Fibroblast of villous mesenchyme (primary cell): ENCODE measurements around the gene PSMC5. TPM values are rescaled to one million over a fixed set of nuclear protein-coding genes. Genes with fewer than 3 reads are reported as not detected.

Experiments used
- DNase-seq: peaks from one replicate; pipeline ENCODE4 v3.0.0-alpha.2; 2010; ENCODE audit warnings: low read depth
- H3K4me3 ChIP-seq: 2 replicates; pipeline ENCODE4 v1.5.1; 2011; ENCODE audit warnings: low read depth, mild to moderate bottlenecking, low read length
- total RNA-seq: library from RNA; depleted of rRNA; stranded (reverse); fragments of >200 nt; gene quantifications from 2 replicates; pipeline ENCODE4 v1.2.3, GENCODE V29; 2012
- TF ChIP-seq, protein P1 (sequence below): IDR thresholded peaks from 2 replicates; pipeline ENCODE4 v1.5.1; 2012; ENCODE audit warnings: low read depth, mild to moderate bottlenecking, low read length; ENCODE audit not compliant: insufficient read depth

The PSMC5 gene
- total RNA-seq, 1 donor, result 42.7 TPM

DNA sequence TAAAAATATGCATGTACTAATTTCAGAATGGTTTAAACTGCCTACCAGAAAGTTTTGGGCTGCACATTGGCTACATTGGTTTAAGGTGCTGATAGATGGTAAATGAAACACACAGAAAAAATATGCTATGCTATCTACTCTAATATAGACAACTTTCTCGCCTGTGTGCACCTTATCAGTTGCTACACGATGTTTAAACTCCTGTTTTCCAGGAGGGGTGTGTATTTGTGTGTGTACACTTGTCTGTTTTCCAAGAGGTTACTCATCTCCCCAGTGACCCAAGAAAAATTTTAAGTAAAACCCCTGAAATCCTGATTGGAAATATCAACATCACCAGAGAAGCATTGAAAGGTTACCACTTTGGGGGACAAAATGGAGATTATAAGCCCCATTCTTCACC lies 21.6 kb upstream of the PSMC5 start:
- no peak for DNase-seq
- TF ChIP-seq, protein P1, sequence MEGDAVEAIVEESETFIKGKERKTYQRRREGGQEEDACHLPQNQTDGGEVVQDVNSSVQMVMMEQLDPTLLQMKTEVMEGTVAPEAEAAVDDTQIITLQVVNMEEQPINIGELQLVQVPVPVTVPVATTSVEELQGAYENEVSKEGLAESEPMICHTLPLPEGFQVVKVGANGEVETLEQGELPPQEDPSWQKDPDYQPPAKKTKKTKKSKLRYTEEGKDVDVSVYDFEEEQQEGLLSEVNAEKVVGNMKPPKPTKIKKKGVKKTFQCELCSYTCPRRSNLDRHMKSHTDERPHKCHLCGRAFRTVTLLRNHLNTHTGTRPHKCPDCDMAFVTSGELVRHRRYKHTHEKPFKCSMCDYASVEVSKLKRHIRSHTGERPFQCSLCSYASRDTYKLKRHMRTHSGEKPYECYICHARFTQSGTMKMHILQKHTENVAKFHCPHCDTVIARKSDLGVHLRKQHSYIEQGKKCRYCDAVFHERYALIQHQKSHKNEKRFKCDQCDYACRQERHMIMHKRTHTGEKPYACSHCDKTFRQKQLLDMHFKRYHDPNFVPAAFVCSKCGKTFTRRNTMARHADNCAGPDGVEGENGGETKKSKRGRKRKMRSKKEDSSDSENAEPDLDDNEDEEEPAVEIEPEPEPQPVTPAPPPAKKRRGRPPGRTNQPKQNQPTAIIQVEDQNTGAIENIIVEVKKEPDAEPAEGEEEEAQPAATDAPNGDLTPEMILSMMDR, result no peak
- H3K4me3 ChIP-seq, result no peak overlapping the region

DNA sequence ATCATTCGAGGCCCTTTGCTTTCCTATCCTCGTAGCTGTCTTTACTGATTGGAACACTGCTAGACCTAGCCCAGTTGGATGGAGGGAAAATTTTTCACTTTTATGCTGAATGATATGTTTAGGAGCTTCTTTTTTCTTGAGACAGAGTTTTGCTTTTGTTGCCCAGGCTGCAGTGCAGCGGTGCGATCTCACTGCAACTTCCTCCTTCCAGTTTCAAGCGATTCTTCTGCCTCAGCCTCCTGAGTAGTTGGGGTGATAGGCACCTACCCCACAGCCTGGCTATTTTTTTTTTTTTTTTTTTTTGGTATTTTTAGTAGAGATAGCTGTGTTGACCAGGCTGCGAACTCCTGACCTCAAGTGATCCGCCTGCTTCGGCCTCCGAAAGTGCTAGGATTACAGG lies 17.3 kb upstream of the PSMC5 start:
- no peak overlapping the region for H3K4me3 ChIP-seq
- DNase-seq, result no peak
- TF ChIP-seq, protein P1, result no peak

DNA sequence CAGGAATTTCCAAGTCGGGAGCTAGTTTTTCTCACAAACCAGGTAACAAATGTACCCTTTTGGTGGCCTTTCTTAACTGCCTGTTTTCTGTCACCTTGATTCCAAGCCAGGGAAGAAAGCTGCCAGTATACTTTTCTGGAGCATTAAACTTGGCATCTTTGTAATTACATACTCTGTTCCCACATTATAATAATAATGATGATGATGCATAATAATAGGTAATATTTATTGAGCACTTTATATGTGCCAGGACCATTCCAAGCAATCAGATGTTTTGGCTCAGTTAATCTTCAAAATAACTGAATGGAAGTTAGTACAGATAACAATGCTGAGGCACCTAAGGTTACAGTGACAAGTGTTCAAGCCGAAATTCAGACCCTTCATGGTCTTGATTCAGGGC lies 11.1 kb upstream of the PSMC5 start:
- DNase-seq, result no peak
- no peak overlapping the region for H3K4me3 ChIP-seq
- TF ChIP-seq, protein P1, result no peak

DNA sequence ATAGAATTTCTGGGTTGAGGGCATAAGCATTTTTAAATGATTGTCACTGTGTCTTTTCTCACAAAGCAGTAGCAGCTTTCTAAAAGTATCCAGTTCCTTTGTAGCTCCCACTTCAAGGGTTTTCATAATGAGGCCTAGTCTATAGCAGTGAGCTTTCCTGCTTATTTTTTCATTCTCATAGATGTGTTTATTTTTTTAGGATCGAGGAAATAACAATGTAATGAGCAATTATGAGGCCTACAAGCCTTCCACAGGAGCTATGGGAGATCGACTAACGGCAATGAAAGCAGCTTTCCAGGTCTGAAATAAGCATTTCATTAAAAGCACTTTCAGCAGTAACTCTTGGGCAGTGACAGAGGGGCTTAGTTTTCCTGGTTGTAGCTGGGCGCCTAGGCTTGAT lies 10.6 kb upstream of the PSMC5 start:
- no peak for DNase-seq
- TF ChIP-seq, protein P1, result no peak
- no peak overlapping the region for H3K4me3 ChIP-seq

DNA sequence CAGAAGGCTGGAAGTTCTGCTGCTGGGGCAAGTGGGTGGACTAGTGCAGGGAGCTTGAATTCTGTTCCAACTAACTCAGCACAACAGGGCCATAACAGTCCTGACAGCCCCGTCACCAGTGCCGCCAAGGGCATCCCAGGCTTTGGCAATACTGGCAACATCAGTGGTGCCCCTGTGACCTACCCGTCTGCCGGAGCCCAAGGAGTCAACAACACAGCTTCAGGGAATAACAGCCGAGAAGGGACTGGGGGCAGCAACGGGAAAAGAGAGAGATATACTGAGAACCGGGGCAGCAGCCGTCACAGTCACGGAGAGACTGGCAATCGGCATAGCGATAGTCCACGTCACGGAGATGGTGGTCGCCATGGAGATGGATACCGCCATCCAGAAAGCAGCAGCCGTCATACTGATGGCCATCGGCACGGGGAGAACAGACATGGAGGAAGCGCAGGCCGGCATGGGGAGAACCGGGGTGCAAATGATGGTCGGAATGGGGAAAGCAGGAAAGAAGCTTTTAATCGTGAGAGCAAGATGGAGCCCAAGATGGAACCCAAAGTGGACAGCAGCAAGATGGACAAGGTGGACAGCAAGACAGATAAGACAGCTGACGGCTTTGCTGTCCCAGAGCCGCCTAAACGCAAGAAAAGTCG lies 9.4 kb upstream of the PSMC5 start:
- TF ChIP-seq, protein P1, result no peak
- H3K4me3 ChIP-seq, result no peak overlapping the region
- DNase-seq, result no peak

DNA sequence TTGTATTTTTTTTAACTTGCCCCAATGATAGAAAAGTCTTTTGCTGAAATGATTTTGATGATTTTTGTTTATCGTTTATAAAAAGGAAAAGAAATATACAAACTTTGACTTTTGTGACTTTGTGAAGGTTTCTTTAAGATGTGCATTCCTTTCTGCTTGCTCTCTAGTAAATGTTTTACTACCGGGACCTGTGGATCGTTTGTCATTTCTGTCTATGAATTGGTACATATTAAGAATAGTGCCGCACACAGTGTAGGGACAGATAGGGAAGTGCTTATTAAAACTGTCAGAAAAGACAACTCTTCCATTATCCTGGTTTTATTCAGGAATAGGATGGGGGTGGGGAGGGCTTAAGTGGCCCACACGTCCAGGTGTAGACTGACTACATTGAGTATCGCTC lies 8.1 kb upstream of the PSMC5 start:
- DNase-seq, result no peak
- no peak overlapping the region for H3K4me3 ChIP-seq
- TF ChIP-seq, protein P1, result no peak
